ENCODE measurements around the gene UBR2. TPM values are rescaled to one million over a fixed set of nuclear protein-coding genes. Genes with fewer than 3 reads are reported as not detected.
"Not testable (repeated sequence)": the region's sequence is repeated elsewhere in the genome, so short reads cannot be mapped to it uniquely, and the experiment has no call there.

Gene UBR2
- total RNA-seq, 1 donor from 2014 or later: 26.8 TPM

GRCh38 chr6:42604150-42604549 lies 40.3 kb downstream of the UBR2 start:
- no peak for DNase-seq (ENCODE audit: low spot score)
- H3K4me1 Mint-ChIP-seq (ENCODE audit: low read depth): peaks cover 4% of the 10 kb centered on the region
- H3K36me3 Mint-ChIP-seq (ENCODE audit: low read depth): peaks cover 12% of the 10 kb centered on the region
- no peak overlapping the region for H3K4me3 Mint-ChIP-seq
- H3K27me3 Mint-ChIP-seq (ENCODE audit: insufficient read depth): no peaks in the 10 kb centered on the region
- no peak overlapping the region for H3K27ac Mint-ChIP-seq
- H3K9me3 Mint-ChIP-seq: no peaks in the 10 kb centered on the region
- intact Hi-C loops (cut with micrococcal nuclease): no loop called here

DNA sequence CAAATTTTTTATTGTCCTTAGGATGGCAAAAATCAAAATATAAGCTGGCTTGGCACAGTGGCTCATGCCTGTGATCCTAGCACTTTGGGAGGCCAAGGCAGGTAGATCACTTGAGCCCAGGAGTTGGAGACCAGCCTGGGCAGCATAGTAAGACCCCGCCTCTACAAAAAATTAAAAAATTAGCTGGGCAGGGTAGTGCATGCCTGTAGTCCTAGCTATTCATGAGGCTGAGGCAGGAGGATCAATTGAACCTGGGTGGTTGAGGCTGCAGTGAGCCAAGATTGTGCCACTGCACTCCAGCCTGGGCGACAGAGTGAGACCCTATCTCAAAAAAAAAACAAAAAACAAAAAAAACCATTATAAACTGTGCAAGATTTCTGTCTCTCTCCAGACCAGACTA lies 40.9 kb downstream of the UBR2 start:
- intact Hi-C loops (cut with micrococcal nuclease): not testable (repeated sequence)

GRCh38 chr6:42610416-42610815 lies 46.6 kb downstream of the UBR2 start:
- H3K9me3 Mint-ChIP-seq: no peaks in the 10 kb centered on the region
- intact Hi-C loops (cut with micrococcal nuclease): loop anchor here (1.0 kb wide), 1 partner anchor 41 kb away; no protein-coding TSS in a partner anchor
- H3K36me3 Mint-ChIP-seq (ENCODE audit: low read depth): peaks cover 19% of the 10 kb centered on the region
- DNase-seq (ENCODE audit: low spot score): no peak
- H3K27me3 Mint-ChIP-seq (ENCODE audit: insufficient read depth): no peaks in the 10 kb centered on the region
- peaks cover 18% of the 10 kb centered on the region for H3K4me1 Mint-ChIP-seq (ENCODE audit: low read depth)
- peak overlapping the region; percentile 11 for H3K27ac Mint-ChIP-seq
- no peak overlapping the region for H3K4me3 Mint-ChIP-seq

More for the DNA sequence above, 40.9 kb downstream of the UBR2 start:
- H3K27me3 Mint-ChIP-seq (ENCODE audit: insufficient read depth); H3K4me3 Mint-ChIP-seq; H3K4me1 Mint-ChIP-seq (ENCODE audit: low read depth); DNase-seq (ENCODE audit: low spot score); H3K27ac Mint-ChIP-seq; H3K9me3 Mint-ChIP-seq: not testable (repeated sequence)
- peaks cover 14% of the 10 kb centered on the region for H3K36me3 Mint-ChIP-seq (ENCODE audit: low read depth)

GRCh38 chr6:42615518-42615917 lies 51.7 kb downstream of the UBR2 start:
- H3K36me3 Mint-ChIP-seq (ENCODE audit: low read depth): peaks cover 25% of the 10 kb centered on the region
- no peak overlapping the region for H3K4me3 Mint-ChIP-seq
- intact Hi-C loops (cut with micrococcal nuclease): no loop called here
- no peak overlapping the region for H3K27ac Mint-ChIP-seq
- no peaks in the 10 kb centered on the region for H3K9me3 Mint-ChIP-seq
- H3K4me1 Mint-ChIP-seq (ENCODE audit: low read depth): peaks cover 1% of the 10 kb centered on the region
- no peaks in the 10 kb centered on the region for H3K27me3 Mint-ChIP-seq (ENCODE audit: insufficient read depth)
- DNase-seq (ENCODE audit: low spot score): no peak

GRCh38 chr6:42616716-42617115 lies 52.9 kb downstream of the UBR2 start:
- H3K27ac Mint-ChIP-seq: no peak overlapping the region
- no peak for DNase-seq (ENCODE audit: low spot score)
- no peaks in the 10 kb centered on the region for H3K27me3 Mint-ChIP-seq (ENCODE audit: insufficient read depth)
- no peak overlapping the region for H3K4me3 Mint-ChIP-seq
- intact Hi-C loops (cut with micrococcal nuclease): no loop called here
- no peaks in the 10 kb centered on the region for H3K9me3 Mint-ChIP-seq
- no peaks in the 10 kb centered on the region for H3K4me1 Mint-ChIP-seq (ENCODE audit: low read depth)
- peaks cover 31% of the 10 kb centered on the region for H3K36me3 Mint-ChIP-seq (ENCODE audit: low read depth)

DNA sequence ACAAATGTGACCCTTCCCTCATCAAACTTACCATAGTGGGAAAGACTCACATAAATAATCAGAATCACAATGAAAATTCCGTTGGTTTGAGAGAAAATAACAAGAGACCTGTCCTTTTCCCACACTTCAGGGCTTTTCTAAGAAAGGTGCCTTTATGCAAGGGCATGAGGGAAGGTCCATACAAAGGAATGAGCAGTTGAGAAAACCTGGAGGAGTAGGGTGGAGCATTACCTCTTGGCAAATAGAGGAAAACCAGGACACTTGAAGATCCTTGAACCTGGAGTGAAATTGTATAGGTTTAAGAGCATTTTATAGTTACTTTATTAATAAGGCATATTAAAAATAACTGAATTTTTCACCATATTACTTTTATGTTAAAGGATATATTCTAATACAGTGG lies 54.3 kb downstream of the UBR2 start:
- no peak overlapping the region for H3K27ac Mint-ChIP-seq
- intact Hi-C loops (cut with micrococcal nuclease): no loop called here
- H3K4me3 Mint-ChIP-seq: no peak overlapping the region
- peaks cover 31% of the 10 kb centered on the region for H3K36me3 Mint-ChIP-seq (ENCODE audit: low read depth)
- H3K27me3 Mint-ChIP-seq (ENCODE audit: insufficient read depth): no peaks in the 10 kb centered on the region
- no peak for DNase-seq (ENCODE audit: low spot score)
- no peaks in the 10 kb centered on the region for H3K9me3 Mint-ChIP-seq
- H3K4me1 Mint-ChIP-seq (ENCODE audit: low read depth): no peaks in the 10 kb centered on the region

- no peaks in the 10 kb centered on the region for H3K4me1 Mint-ChIP-seq (ENCODE audit: low read depth)
- intact Hi-C loops (cut with micrococcal nuclease): no loop called here
- H3K27ac Mint-ChIP-seq: no peak overlapping the region
Observed at GRCh38 chr6:42618686-42619085, 54.9 kb downstream of the UBR2 start.

GRCh38 chr6:42619963-42620362 lies 56.1 kb downstream of the UBR2 start:
- Mint-ChIP-seq H3K36me3 (ENCODE audit: low read depth) (peaks cover 37% of the 10 kb centered on the region), H3K4me3 (no peak overlapping the region), H3K27me3 (ENCODE audit: insufficient read depth) (no peaks in the 10 kb centered on the region), H3K9me3 (no peaks in the 10 kb centered on the region), H3K4me1 (ENCODE audit: low read depth) (no peaks in the 10 kb centered on the region), H3K27ac (no peak overlapping the region)
- intact Hi-C loops (cut with micrococcal nuclease): no loop called here
- no peak for DNase-seq (ENCODE audit: low spot score)

More at GRCh38 chr6:42618686-42619085, 54.9 kb downstream of the UBR2 start:
- Mint-ChIP-seq H3K9me3 (no peaks in the 10 kb centered on the region), H3K36me3 (ENCODE audit: low read depth) (peaks cover 30% of the 10 kb centered on the region), H3K27me3 (ENCODE audit: insufficient read depth) (no peaks in the 10 kb centered on the region), H3K4me3 (no peak overlapping the region)
- DNase-seq (ENCODE audit: low spot score): no peak

- DNase-seq (ENCODE audit: low spot score): no peak
- intact Hi-C loops (cut with micrococcal nuclease): no loop called here
- Mint-ChIP-seq H3K27me3 (ENCODE audit: insufficient read depth) (no peaks in the 10 kb centered on the region), H3K4me3 (no peak overlapping the region), H3K9me3 (no peaks in the 10 kb centered on the region), H3K4me1 (ENCODE audit: low read depth) (peaks cover under 1% of the 10 kb centered on the region), H3K36me3 (ENCODE audit: low read depth) (peaks cover 29% of the 10 kb centered on the region), H3K27ac (no peak overlapping the region)
Observed at GRCh38 chr6:42624601-42625000, 60.8 kb downstream of the UBR2 start.

- no peak for DNase-seq (ENCODE audit: low spot score)
- H3K36me3 Mint-ChIP-seq (ENCODE audit: low read depth): peaks cover 29% of the 10 kb centered on the region
- H3K9me3 Mint-ChIP-seq: no peaks in the 10 kb centered on the region
- H3K27me3 Mint-ChIP-seq (ENCODE audit: insufficient read depth): no peaks in the 10 kb centered on the region
- no peak overlapping the region for H3K4me3 Mint-ChIP-seq
- intact Hi-C loops (cut with micrococcal nuclease): no loop called here
- H3K4me1 Mint-ChIP-seq (ENCODE audit: low read depth): peaks cover 4% of the 10 kb centered on the region
- no peak overlapping the region for H3K27ac Mint-ChIP-seq
Observed at GRCh38 chr6:42627044-42627443, 63.2 kb downstream of the UBR2 start.

- peaks cover 34% of the 10 kb centered on the region for H3K36me3 Mint-ChIP-seq (ENCODE audit: low read depth)
- H3K27ac Mint-ChIP-seq: no peak overlapping the region
- H3K4me3 Mint-ChIP-seq: no peak overlapping the region
- H3K4me1 Mint-ChIP-seq (ENCODE audit: low read depth): peaks cover 4% of the 10 kb centered on the region
- intact Hi-C loops (cut with micrococcal nuclease): no loop called here
- H3K9me3 Mint-ChIP-seq: no peaks in the 10 kb centered on the region
- DNase-seq (ENCODE audit: low spot score): no peak
- no peaks in the 10 kb centered on the region for H3K27me3 Mint-ChIP-seq (ENCODE audit: insufficient read depth)
Observed at GRCh38 chr6:42627674-42628073, 63.8 kb downstream of the UBR2 start.

- DNase-seq (ENCODE audit: low spot score): no peak
- H3K27ac Mint-ChIP-seq: no peak overlapping the region
- H3K4me1 Mint-ChIP-seq (ENCODE audit: low read depth): peaks cover 4% of the 10 kb centered on the region
- intact Hi-C loops (cut with micrococcal nuclease): no loop called here
- H3K4me3 Mint-ChIP-seq: no peak overlapping the region
- no peaks in the 10 kb centered on the region for H3K27me3 Mint-ChIP-seq (ENCODE audit: insufficient read depth)
- H3K9me3 Mint-ChIP-seq: no peaks in the 10 kb centered on the region
- peaks cover 34% of the 10 kb centered on the region for H3K36me3 Mint-ChIP-seq (ENCODE audit: low read depth)
Observed at GRCh38 chr6:42628604-42629003, 64.8 kb downstream of the UBR2 start.

- Mint-ChIP-seq H3K27me3 (ENCODE audit: insufficient read depth) (no peaks in the 10 kb centered on the region), H3K27ac (peak overlapping the region; percentile 45), H3K36me3 (ENCODE audit: low read depth) (peaks cover 29% of the 10 kb centered on the region), H3K9me3 (no peaks in the 10 kb centered on the region), H3K4me3 (no peak overlapping the region), H3K4me1 (ENCODE audit: low read depth) (peaks cover 4% of the 10 kb centered on the region)
- intact Hi-C loops (cut with micrococcal nuclease): no loop called here
- DNase-seq (ENCODE audit: low spot score): no peak
Observed at GRCh38 chr6:42629845-42630244, 66.0 kb downstream of the UBR2 start.

DNA sequence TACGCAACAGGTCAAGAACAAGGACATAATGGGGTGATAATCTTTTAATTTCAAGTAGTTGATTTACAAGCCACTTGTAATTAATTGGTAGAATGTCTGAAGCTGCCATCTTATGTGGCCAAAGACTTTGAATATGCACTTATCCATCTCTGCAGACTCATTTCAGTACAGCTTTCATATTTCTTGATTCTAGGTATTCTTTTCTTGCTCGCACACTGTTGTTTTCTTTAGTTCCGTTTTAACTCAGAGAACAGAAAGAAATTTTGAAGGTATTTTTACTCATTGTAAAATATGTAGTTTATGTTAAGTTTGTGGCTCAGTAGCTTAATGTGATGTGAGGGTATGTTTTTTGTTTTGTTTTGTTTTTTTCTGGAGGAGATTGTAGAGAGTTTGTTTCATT lies 73.9 kb downstream of the UBR2 start:
- Mint-ChIP-seq H3K36me3 (ENCODE audit: low read depth) (peaks cover 33% of the 10 kb centered on the region), H3K27me3 (ENCODE audit: insufficient read depth) (no peaks in the 10 kb centered on the region), H3K4me3 (no peak overlapping the region), H3K27ac (peak overlapping the region; percentile 4), H3K9me3 (no peaks in the 10 kb centered on the region), H3K4me1 (ENCODE audit: low read depth) (peaks cover 23% of the 10 kb centered on the region)
- intact Hi-C loops (cut with micrococcal nuclease): loop anchor here (5.0 kb wide), 1 partner anchor 65 kb away; no protein-coding TSS in a partner anchor
- DNase-seq (ENCODE audit: low spot score): no peak

All from activated T-helper 1 cell treated with anti-CD3 and anti-CD28 coated beads, Interleukin-12 subunit alpha, Interleukin-12 subunit beta, Interleukin-2, Interleukin-4 antibody, amounts not matched to agents 30 ng/mL and 10 ng/mL and 1 ng/mL, durations not matched to agents 14 hours and 24 hours and 36 hours (primary cell).